ENCODE measurements around the gene GABPA.

Gene GABPA

GRCh38 chr21:25809013-25809412 is 74.2 kb downstream of the GABPA start:
- no peak for DNase-seq (ENCODE audit: low read depth in 2 of 2)

GRCh38 chr21:25811186-25811585 is 76.4 kb downstream of the GABPA start:
- DNase-seq (ENCODE audit: low read depth in 2 of 2): no peak

GRCh38 chr21:25813917-25814316 is 79.1 kb downstream of the GABPA start:
- no peak for DNase-seq (ENCODE audit: low read depth in 2 of 2)

GRCh38 chr21:25818121-25818520 is 83.3 kb downstream of the GABPA start:
- DNase-seq (ENCODE audit: low read depth in 2 of 2): no peak

- DNase-seq (ENCODE audit: low read depth in 2 of 2): no peak
Measured at GRCh38 chr21:25818551-25818950, 83.8 kb downstream of the GABPA start.
